Chondrocyte (in vitro differentiated cells): Measurements from ENCODE around the gene LPAR1. TPM values are rescaled to one million over a fixed set of nuclear protein-coding genes. Genes with fewer than 3 reads are reported as not detected.

Source experiments
- DNase-seq: peaks from one replicate; pipeline ENCODE4 v3.0.0; 2021; ENCODE audit warnings: mixed read lengths, low spot score
- H3K27ac Mint-ChIP-seq: one replicate; pipeline ENCODE4 v1.8.0; 2021; ENCODE audit warnings: mild to moderate bottlenecking, moderate library complexity, mixed read lengths; ENCODE audit not compliant: unreplicated experiment
- H3K27me3 Mint-ChIP-seq: 2 replicates; pipeline ENCODE4 v1.8.0; 2021; ENCODE audit warnings: low read depth, mixed read lengths
- H3K36me3 Mint-ChIP-seq: 2 replicates; pipeline ENCODE4 v1.8.0; 2021; ENCODE audit warnings: low read depth, mixed read lengths
- H3K4me1 Mint-ChIP-seq: 2 replicates; pipeline ENCODE4 v1.8.0; 2021; ENCODE audit warnings: low read depth, mild to moderate bottlenecking, mixed read lengths
- H3K4me3 Mint-ChIP-seq: one replicate; pipeline ENCODE4 v1.8.0; 2021; ENCODE audit warnings: mild to moderate bottlenecking, moderate library complexity, mixed read lengths; ENCODE audit not compliant: unreplicated experiment
- H3K9me3 Mint-ChIP-seq: 2 replicates; pipeline ENCODE4 v1.8.0; 2021; ENCODE audit warnings: low read depth, mixed read lengths
- total RNA-seq: library from RNA; stranded (reverse); gene quantifications from 3 replicates; pipeline ENCODE4 v1.2.1, GENCODE V29; 2021
- TF ChIP-seq, protein P1 (sequence below): fragments of 200-600 bp; sonication (generic); IDR thresholded peaks from 2 replicates; pipeline ENCODE4 v1.5.0; 2021; ENCODE audit warnings: antibody characterized with exemption, mild to moderate bottlenecking, moderate library complexity

The LPAR1 gene
- total RNA-seq, 1 donor from 2014 or later = 33.5 TPM

DNA sequence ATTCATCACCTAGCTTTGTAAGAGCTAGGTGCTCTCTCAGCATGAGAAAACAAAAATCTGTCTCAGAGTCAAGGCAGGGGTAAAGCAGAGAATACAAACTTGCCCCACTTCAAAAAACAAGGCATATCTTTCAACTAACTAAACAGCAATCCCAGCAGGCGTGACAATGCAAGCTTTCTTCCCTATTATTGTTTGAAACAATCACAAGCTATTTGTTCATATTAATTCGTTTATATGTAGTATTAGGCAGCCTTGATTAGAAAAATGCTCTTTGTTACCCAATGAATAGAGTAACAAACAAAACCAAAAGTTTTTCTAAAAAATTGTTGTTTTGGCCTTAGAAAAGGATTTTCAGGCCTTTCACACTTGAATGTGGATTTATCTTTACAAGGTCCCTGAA, 71.1 kb downstream of the LPAR1 start:
- H3K27me3 Mint-ChIP-seq = no peaks in the 10 kb centered on the region
- H3K27ac Mint-ChIP-seq = no peak overlapping the region
- H3K36me3 Mint-ChIP-seq = peaks cover 24% of the 10 kb centered on the region
- H3K9me3 Mint-ChIP-seq = no peaks in the 10 kb centered on the region
- TF ChIP-seq, protein P1, sequence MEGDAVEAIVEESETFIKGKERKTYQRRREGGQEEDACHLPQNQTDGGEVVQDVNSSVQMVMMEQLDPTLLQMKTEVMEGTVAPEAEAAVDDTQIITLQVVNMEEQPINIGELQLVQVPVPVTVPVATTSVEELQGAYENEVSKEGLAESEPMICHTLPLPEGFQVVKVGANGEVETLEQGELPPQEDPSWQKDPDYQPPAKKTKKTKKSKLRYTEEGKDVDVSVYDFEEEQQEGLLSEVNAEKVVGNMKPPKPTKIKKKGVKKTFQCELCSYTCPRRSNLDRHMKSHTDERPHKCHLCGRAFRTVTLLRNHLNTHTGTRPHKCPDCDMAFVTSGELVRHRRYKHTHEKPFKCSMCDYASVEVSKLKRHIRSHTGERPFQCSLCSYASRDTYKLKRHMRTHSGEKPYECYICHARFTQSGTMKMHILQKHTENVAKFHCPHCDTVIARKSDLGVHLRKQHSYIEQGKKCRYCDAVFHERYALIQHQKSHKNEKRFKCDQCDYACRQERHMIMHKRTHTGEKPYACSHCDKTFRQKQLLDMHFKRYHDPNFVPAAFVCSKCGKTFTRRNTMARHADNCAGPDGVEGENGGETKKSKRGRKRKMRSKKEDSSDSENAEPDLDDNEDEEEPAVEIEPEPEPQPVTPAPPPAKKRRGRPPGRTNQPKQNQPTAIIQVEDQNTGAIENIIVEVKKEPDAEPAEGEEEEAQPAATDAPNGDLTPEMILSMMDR = no peak
- DNase-seq = no peak
- peaks cover 9% of the 10 kb centered on the region for H3K4me1 Mint-ChIP-seq
- H3K4me3 Mint-ChIP-seq = no peak overlapping the region

DNA sequence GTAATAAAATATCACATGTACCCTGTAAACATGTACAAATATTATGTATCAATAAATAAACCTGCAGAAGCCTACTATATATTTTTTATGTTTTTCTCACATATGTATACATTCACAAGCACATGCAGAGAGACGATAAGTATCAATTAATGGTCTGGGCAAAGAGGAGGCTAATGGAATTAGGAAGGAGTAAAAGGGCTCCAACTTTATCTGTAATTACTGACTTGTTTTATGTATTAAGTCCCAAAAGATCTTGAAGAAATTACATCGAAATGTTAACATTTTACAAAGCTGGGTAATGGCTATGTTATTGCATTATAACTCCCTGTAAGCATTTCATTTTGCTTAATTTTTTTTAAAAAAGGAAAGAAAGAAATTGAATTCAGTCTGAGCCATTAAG, 78.0 kb downstream of the LPAR1 start:
- H3K27me3 Mint-ChIP-seq = no peaks in the 10 kb centered on the region
- TF ChIP-seq, protein P1 = no peak
- peaks cover 25% of the 10 kb centered on the region for H3K36me3 Mint-ChIP-seq
- H3K4me3 Mint-ChIP-seq = no peak overlapping the region
- no peak overlapping the region for H3K27ac Mint-ChIP-seq
- no peak for DNase-seq
- H3K9me3 Mint-ChIP-seq = peaks cover 10% of the 10 kb centered on the region
- H3K4me1 Mint-ChIP-seq = peaks cover 4% of the 10 kb centered on the region

- H3K9me3 Mint-ChIP-seq = peaks cover 24% of the 10 kb centered on the region
- TF ChIP-seq, protein P1 = peak; percentile 33
- H3K4me3 Mint-ChIP-seq = no peak overlapping the region
- H3K27me3 Mint-ChIP-seq = no peaks in the 10 kb centered on the region
- no peak overlapping the region for H3K27ac Mint-ChIP-seq
- H3K36me3 Mint-ChIP-seq = peaks cover 33% of the 10 kb centered on the region
- H3K4me1 Mint-ChIP-seq = peaks cover 16% of the 10 kb centered on the region
- no peak for DNase-seq
Measured at GRCh38 chr9:110958847-110959246, 79.4 kb downstream of the LPAR1 start.

DNA sequence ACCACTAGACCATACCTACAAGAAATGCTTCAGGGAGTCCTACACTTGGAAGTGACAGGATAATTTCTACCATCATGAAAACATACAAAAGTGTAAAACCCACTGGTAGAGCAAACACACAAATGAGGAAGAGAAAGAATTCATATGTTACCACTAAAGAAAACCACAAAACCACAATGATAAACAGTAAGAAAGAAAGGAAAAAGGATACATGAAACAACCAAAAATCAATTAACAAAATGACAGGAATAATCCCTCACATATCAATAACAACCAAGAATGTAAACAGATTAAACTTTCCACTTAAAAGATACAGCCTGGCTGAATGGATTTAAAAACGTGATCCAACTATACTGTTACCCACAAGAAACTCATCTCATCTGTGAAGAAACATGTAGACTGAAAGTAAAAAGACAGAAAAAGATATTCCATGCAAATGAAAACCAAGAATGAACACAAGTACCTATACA, 83.4 kb downstream of the LPAR1 start:
- Mint-ChIP-seq H3K4me1 (peaks cover 44% of the 10 kb centered on the region), H3K4me3 (no peak overlapping the region), H3K27me3 (no peaks in the 10 kb centered on the region), H3K36me3 (peaks cover 27% of the 10 kb centered on the region), H3K27ac (no peak overlapping the region), H3K9me3 (peaks cover 28% of the 10 kb centered on the region)
- TF ChIP-seq, protein P1 = no peak
- no peak for DNase-seq

- peaks cover 55% of the 10 kb centered on the region for H3K4me1 Mint-ChIP-seq
- H3K36me3 Mint-ChIP-seq = peaks cover 14% of the 10 kb centered on the region
- TF ChIP-seq, protein P1 = no peak
- H3K9me3 Mint-ChIP-seq = peaks cover 18% of the 10 kb centered on the region
- H3K27ac Mint-ChIP-seq = peak overlapping the region; percentile 24
- DNase-seq = no peak
- no peaks in the 10 kb centered on the region for H3K27me3 Mint-ChIP-seq
- no peak overlapping the region for H3K4me3 Mint-ChIP-seq
Measured at GRCh38 chr9:110952540-110952859, 85.8 kb downstream of the LPAR1 start.
